CD4-positive, alpha-beta memory T cell (primary cell): ENCODE results near the gene MAPK14. TPM values are rescaled to one million over a fixed set of nuclear protein-coding genes. Genes with fewer than 3 reads are reported as not detected.
"Not testable (repeated sequence)": the region's sequence is repeated elsewhere in the genome, so short reads cannot be mapped to it uniquely, and the experiment has no call there.

Experiments used
- CTCF ChIA-PET: fragments of 350-600 bp; sonication (Branson Sonifier 250); formaldehyde crosslinking; loops from one replicate; lab custom pipeline; 2021; ENCODE audit warnings: inconsistent platforms; ENCODE audit not compliant: partially characterized antibody; lab: Charles Lee
- POLR2A ChIA-PET: fragments of 350-600 bp; sonication (Branson Sonifier 250); formaldehyde crosslinking; loops from one replicate; lab custom pipeline; 2021; ENCODE audit not compliant: partially characterized antibody; lab: Charles Lee
- DNase-seq, 5 donors: peaks; one replicate each; pipeline versions ENCODE4 v3.0.0 to v3.0.0-alpha.2; 2020 to 2022; ENCODE audit warnings: mixed read lengths in 1 of 5
- H3K27ac ChIP-seq: one replicate; pipeline ENCODE4 v1.7.0; 2013; ENCODE audit warnings: low read depth, low read length
- H3K27me3 ChIP-seq: 2 replicates; pipeline ENCODE4 v1.7.0; 2013; ENCODE audit warnings: mild to moderate bottlenecking, low read length, moderate library complexity; ENCODE audit not compliant: insufficient read depth
- H3K36me3 ChIP-seq: 2 replicates; pipeline ENCODE4 v1.7.0; 2013; ENCODE audit warnings: mild to moderate bottlenecking, low read length, moderate library complexity; ENCODE audit not compliant: insufficient read depth
- H3K4me1 ChIP-seq: 2 replicates; pipeline ENCODE4 v1.7.0; 2013; ENCODE audit warnings: mild to moderate bottlenecking, low read length, moderate library complexity; ENCODE audit not compliant: insufficient read depth
- H3K4me3 ChIP-seq, 2 donors: one replicate each; pipeline ENCODE4 v1.7.0; 2013; ENCODE audit warnings: low read length in 2 of 2, mild to moderate bottlenecking in 1 of 2
- H3K9me3 ChIP-seq, 2 donors: one replicate each; pipeline ENCODE4 v1.7.0; 2013; ENCODE audit warnings: low read length in 2 of 2, control low read depth in 1 of 2; ENCODE audit not compliant: control insufficient read depth in 1 of 2
- H3K27ac Mint-ChIP-seq, 7 donors: one replicate each; pipeline ENCODE4 v1.8.0; 2020 to 2021; ENCODE audit warnings: mixed read lengths in 7 of 7, mild to moderate bottlenecking in 6 of 7, inconsistent platforms in 3 of 7, moderate library complexity in 3 of 7
- H3K27me3 Mint-ChIP-seq, 2 donors: one replicate each; pipeline ENCODE4 v1.8.0; 2020 to 2021; ENCODE audit warnings: mixed read lengths in 2 of 2
- H3K36me3 Mint-ChIP-seq, 2 donors: one replicate each; pipeline ENCODE4 v1.8.0; 2020 to 2021; ENCODE audit warnings: mixed read lengths in 2 of 2, inconsistent platforms in 1 of 2, mild to moderate bottlenecking in 1 of 2
- H3K4me1 Mint-ChIP-seq, 4 donors: one replicate each; pipeline ENCODE4 v1.8.0; 2020 to 2021; ENCODE audit warnings: mixed read lengths in 4 of 4, mild to moderate bottlenecking in 1 of 4
- H3K4me3 Mint-ChIP-seq, 8 donors: one replicate each; pipeline ENCODE4 v1.8.0; 2020 to 2021; ENCODE audit warnings: mixed read lengths in 8 of 8, mild to moderate bottlenecking in 7 of 8, moderate library complexity in 6 of 8, inconsistent platforms in 3 of 8
- H3K9me3 Mint-ChIP-seq, 8 donors: one replicate each; pipeline ENCODE4 v1.8.0; 2020 to 2021; ENCODE audit warnings: mixed read lengths in 8 of 8, mild to moderate bottlenecking in 5 of 8, inconsistent platforms in 3 of 8, moderate library complexity in 1 of 8
- intact Hi-C: fragments of 100-400 bp; cut with micrococcal nuclease; formaldehyde crosslinking; loops from one replicate; pipeline ENCODE4 v1.15.1; 2023
- polyA plus RNA-seq, 2 donors: library from polyadenylated mRNA; unstranded; fragments of 300-500 nt; fragmentation: Illumina TruSeq; gene quantifications; one replicate each; pipeline ENCODE4 v1.2.3, GENCODE V29; 2021
- total RNA-seq, 2 experiments: library from RNA; stranded (reverse); gene quantifications; one replicate each; pipeline ENCODE4 v1.2.3, GENCODE V29; 2021

Gene MAPK14
- total and polyA plus RNA-seq, 4 experiments from 2014 or later, result 38.5 to 64.3 (median 53.8) TPM

DNA sequence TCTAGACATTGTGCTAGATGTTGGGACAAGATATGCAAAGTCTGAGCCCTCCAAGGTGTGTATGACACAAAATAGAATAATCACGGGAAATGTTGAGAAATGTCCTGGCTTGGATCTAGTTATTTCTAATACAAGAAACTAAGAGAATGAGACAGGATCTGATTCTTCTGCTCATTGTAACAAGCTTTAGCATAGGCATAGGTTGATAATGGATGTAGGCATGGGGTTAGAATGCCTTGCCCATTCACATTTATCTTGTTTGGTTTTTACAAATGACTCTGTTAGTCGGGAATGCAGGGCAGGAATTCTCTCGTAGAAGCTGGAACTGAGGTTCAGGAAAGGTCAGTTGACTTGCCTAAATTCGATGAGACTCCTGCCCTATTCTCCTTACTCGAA, 1.7 kb upstream of the MAPK14 start:
- POLR2A ChIA-PET, result interaction anchor here (1.5 to 5.6 kb wide), 4 partner anchors 71 to 177 kb away, joined by 4 to 108 read pairs (median 50); partner anchors contain the start of gene MAPK13

DNA sequence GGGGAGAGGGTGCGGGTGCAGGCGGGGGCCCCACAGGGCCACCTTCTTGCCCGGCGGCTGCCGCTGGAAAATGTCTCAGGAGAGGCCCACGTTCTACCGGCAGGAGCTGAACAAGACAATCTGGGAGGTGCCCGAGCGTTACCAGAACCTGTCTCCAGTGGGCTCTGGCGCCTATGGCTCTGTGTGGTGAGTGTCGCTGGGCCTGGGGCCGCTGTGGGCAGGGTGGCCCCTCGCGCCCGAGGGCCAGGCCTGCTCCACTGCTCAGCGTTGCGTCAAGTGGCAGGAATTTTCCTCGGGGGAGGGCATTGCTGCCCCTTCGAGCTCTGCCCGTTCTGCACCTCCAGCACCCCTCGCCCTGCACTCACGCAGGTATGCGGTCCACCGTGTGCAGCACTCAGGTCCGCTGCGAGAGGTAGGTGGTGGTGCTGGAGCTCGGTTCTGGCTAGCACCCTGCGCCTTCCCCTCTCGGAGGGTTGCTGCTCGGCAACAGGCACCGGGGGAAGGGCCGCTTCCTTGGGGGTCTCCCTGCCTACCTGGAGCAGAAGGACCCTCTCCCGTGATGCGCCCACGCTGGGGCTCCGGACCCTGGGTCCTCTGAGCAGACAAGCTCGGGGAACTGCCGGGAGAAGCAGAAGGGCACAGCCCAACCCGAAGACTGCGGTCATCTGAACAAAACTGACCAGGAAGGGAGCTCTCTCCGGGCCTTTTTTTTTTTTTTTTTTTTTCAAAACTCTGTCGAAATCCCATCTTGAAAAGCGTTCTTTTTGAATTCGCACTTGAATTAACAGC, 674 bp downstream of the MAPK14 start:
- Histone ChIP-seq H3K9me3 (no peaks in the 10 kb centered on the region), H3K27me3 (no peaks in the 10 kb centered on the region), H3K4me1 (peaks cover 46% of the 10 kb centered on the region), H3K4me3 (peak overlapping the region; percentile 67 to 97), H3K27ac (peak overlapping the region; percentile 78), H3K36me3 (no peaks in the 10 kb centered on the region)
- H3K9me3 Mint-ChIP-seq, result no peaks in the 10 kb centered on the region
- peaks cover 25 to 53% (median 39%) of the 10 kb centered on the region in 4 donors for H3K4me1 Mint-ChIP-seq
- H3K27ac Mint-ChIP-seq, result peak overlapping the region; percentile 88 to 96 (median 92)
- intact Hi-C loops, result loop anchor here (5.0 kb wide), 1 partner anchor 49 kb away; no protein-coding TSS in a partner anchor
- H3K4me3 Mint-ChIP-seq, result peak overlapping the region; percentile 86 to 97 (median 95)
- H3K27me3 Mint-ChIP-seq, result peaks cover 12 to 13% of the 10 kb centered on the region in 2 donors
- DNase-seq, result peak in 2 of 5 donors; percentile 33 to 71
- POLR2A ChIA-PET, result interaction anchor here (0.5 to 5.6 kb wide), 26 partner anchors 10 to 566 kb away, joined by 3 to 108 read pairs (median 4); partner anchors contain the start of genes BRPF3, MAPK13, SRPK1 and SRSF3
- CTCF ChIA-PET, result interaction anchor here (0.6 to 5.0 kb wide), 29 partner anchors 14 to 590 kb away, joined by 3 to 144 read pairs (median 5); no protein-coding TSS in a partner anchor
- H3K36me3 Mint-ChIP-seq, result peaks cover 0 to 5% of the 10 kb centered on the region in 2 donors

More for the DNA sequence above, 1.7 kb upstream of the MAPK14 start:
- intact Hi-C loops, result loop anchor here (2.0 to 5.0 kb wide), 2 partner anchors 51 to 105 kb away; partner anchors contain the start of gene SRPK1
- Histone ChIP-seq H3K27me3 (no peaks in the 10 kb centered on the region), H3K9me3 (no peaks in the 10 kb centered on the region), H3K4me1 (peaks cover 24% of the 10 kb centered on the region), H3K27ac (no peak overlapping the region), H3K4me3 (no peak overlapping the region), H3K36me3 (no peaks in the 10 kb centered on the region)
- no peak overlapping the region for H3K4me3 Mint-ChIP-seq
- H3K27me3 Mint-ChIP-seq, result peaks cover 16% of the 10 kb centered on the region in 2 donors
- peaks cover 0 to 5% of the 10 kb centered on the region in 2 donors for H3K36me3 Mint-ChIP-seq
- CTCF ChIA-PET, result interaction anchor here (1.0 to 5.0 kb wide), 6 partner anchors 11 to 334 kb away, joined by 3 to 144 read pairs (median 14); no protein-coding TSS in a partner anchor
- no peak for DNase-seq
- H3K27ac Mint-ChIP-seq, result peak overlapping the region in 2 of 7 donors; percentile 21 to 54
- peaks cover 11 to 31% (median 20%) of the 10 kb centered on the region in 4 donors for H3K4me1 Mint-ChIP-seq
- no peaks in the 10 kb centered on the region for H3K9me3 Mint-ChIP-seq

DNA sequence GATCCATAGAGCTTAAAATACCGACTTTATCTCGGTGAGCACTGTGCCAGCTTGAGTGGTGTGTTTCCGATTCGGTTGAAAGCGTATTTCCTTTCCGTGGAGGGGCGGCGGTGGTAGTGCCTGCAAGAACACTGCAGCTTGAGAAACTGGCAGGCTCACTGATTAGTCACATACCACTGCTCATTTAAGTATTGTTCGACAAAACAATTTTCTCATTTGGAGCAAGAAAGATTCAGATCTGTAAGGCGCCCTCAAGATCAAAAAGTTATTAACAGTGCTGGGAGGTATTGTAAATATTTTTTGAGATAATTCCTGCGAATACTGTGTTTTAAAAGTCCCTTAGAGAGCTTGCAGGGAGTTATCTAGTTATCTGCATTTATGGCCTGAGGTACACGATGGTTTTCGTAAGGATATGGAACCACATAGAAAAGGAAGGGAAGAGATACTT, 1.3 kb downstream of the MAPK14 start:
- Histone ChIP-seq H3K9me3 (no peaks in the 10 kb centered on the region), H3K4me3 (peak overlapping the region; percentile 67 to 97), H3K36me3 (no peaks in the 10 kb centered on the region), H3K4me1 (peaks cover 53% of the 10 kb centered on the region), H3K27ac (peak overlapping the region; percentile 78), H3K27me3 (no peaks in the 10 kb centered on the region)
- POLR2A ChIA-PET, result interaction anchor here (0.5 to 5.6 kb wide), 20 partner anchors 9 to 352 kb away, joined by 3 to 108 read pairs (median 6); partner anchors contain the start of genes BRPF3, MAPK13 and SRPK1
- peak overlapping the region; percentile 88 to 96 (median 92) for H3K27ac Mint-ChIP-seq
- peak overlapping the region; percentile 86 to 97 (median 95) for H3K4me3 Mint-ChIP-seq
- CTCF ChIA-PET, result interaction anchor here (0.6 to 5.0 kb wide), 23 partner anchors 16 to 332 kb away, joined by 3 to 144 read pairs (median 5); no protein-coding TSS in a partner anchor
- H3K4me1 Mint-ChIP-seq, result peaks cover 30 to 56% (median 44%) of the 10 kb centered on the region in 4 donors
- H3K27me3 Mint-ChIP-seq, result peaks cover 8 to 9% of the 10 kb centered on the region in 2 donors
- no peaks in the 10 kb centered on the region for H3K9me3 Mint-ChIP-seq
- DNase-seq, result peak; percentile 56 to 86 (median 63)
- intact Hi-C loops, result loop anchor here (5.0 kb wide), 1 partner anchor 48 kb away; no protein-coding TSS in a partner anchor
- H3K36me3 Mint-ChIP-seq, result peaks cover 0 to 5% of the 10 kb centered on the region in 2 donors

DNA sequence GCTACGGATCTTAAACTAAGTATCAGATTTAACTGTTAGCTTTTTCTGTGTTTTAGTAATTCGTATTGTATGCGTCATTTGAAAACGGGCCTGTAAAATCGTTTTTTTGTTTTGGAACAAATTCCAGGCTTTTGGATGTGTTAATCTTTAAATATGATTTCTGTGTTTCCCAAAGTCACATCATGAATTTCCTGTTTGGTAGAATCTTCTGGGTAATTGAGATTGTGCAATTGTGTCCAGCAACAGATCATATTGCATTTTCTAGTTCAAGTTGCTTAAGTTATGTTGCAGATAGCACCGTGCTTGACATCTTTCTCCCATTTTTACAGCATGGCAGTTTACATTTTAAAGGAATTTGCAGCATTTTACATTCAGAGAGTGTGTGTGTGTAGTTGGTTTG, 1.9 kb downstream of the MAPK14 start:
- intact Hi-C loops, result loop anchor here (5.0 kb wide), 1 partner anchor 48 kb away; no protein-coding TSS in a partner anchor
- Histone ChIP-seq H3K9me3 (no peaks in the 10 kb centered on the region), H3K27ac (peak overlapping the region; percentile 78), H3K36me3 (no peaks in the 10 kb centered on the region), H3K4me3 (peak overlapping the region; percentile 67 to 97), H3K4me1 (peaks cover 58% of the 10 kb centered on the region), H3K27me3 (no peaks in the 10 kb centered on the region)
- Mint-ChIP-seq H3K27me3 (peaks cover 5 to 7% of the 10 kb centered on the region in 2 donors), H3K27ac (peak overlapping the region in 6 of 7 donors; percentile 56 to 95 (median 90)), H3K4me1 (peaks cover 32 to 62% (median 48%) of the 10 kb centered on the region in 4 donors), H3K4me3 (peak overlapping the region; percentile 86 to 97 (median 95)), H3K36me3 (peaks cover 0 to 5% of the 10 kb centered on the region in 2 donors), H3K9me3 (no peaks in the 10 kb centered on the region)
- ChIA-PET POLR2A (interaction anchor here (0.9 to 5.6 kb wide), 12 partner anchors 9 to 175 kb away, joined by 3 to 108 read pairs (median 10); partner anchors contain the start of genes BRPF3 and SRPK1), CTCF (interaction anchor here (1.2 to 5.0 kb wide), 8 partner anchors 66 to 331 kb away, joined by 3 to 144 read pairs (median 8); no protein-coding TSS in a partner anchor)
- DNase-seq, result no peak

DNA sequence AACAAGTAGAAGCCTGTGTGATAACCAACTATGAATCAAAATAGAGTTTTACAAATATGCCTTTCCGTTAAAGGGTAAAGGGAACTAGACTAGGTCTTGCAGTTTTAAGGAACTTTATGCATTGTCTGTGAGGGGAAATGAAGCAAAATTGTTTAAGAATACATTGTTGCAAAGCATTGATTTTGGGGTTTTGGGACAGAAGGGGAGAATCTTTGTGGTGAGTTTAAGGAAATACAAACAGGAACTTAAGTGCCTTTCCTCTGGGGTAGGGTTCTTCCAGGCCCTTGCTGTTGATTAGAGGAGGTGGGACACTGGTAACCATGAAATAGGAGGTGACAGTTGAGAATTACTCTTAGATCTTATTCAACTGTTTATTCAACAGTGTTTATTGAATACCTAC, 4.7 kb downstream of the MAPK14 start:
- no peak for DNase-seq
- Mint-ChIP-seq H3K9me3 (no peaks in the 10 kb centered on the region), H3K27me3 (peaks cover 0 to 3% of the 10 kb centered on the region in 2 donors), H3K4me1 (peaks cover 44 to 78% (median 60%) of the 10 kb centered on the region in 4 donors), H3K4me3 (peak overlapping the region; percentile 12 to 73 (median 57)), H3K27ac (peak overlapping the region in 4 of 7 donors; percentile 3 to 64 (median 20)), H3K36me3 (peaks cover 0 to 7% of the 10 kb centered on the region in 2 donors)
- H3K4me3 ChIP-seq, result no peak overlapping the region
- ChIA-PET CTCF (interaction anchor here (0.8 to 2.6 kb wide), 2 partner anchors 63 to 99 kb away, joined by 3 to 11 read pairs; no protein-coding TSS in a partner anchor), POLR2A (no interaction called here)
- H3K27me3 ChIP-seq, result no peaks in the 10 kb centered on the region
- H3K36me3 ChIP-seq, result no peaks in the 10 kb centered on the region
- H3K9me3 ChIP-seq, result no peaks in the 10 kb centered on the region
- intact Hi-C loops, result no loop called here
- H3K4me1 ChIP-seq, result peaks cover 71% of the 10 kb centered on the region
- no peak overlapping the region for H3K27ac ChIP-seq

DNA sequence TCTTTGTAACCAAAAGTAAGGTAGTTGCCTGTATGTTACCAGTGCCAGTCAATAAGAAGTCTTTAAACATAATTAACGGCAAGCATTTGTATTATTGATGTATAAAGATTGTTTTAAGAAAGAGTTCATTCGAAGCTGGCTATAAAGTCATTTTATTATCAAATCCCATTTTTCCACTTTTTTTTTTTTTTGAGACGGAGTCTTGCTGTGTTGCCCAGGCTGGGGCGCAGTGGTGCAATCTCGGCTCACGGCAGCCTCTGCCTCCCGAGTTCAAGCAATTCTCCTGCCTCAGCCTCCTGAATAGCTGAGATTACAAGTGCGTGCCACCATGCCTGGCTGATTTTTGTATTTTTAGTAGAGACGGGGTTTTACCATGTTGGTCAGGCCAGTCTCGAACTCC, 5.5 kb downstream of the MAPK14 start:
- ChIA-PET POLR2A (interaction anchor here (1.3 kb wide), 1 partner anchor 10 kb away, joined by 3 read pairs; no protein-coding TSS in a partner anchor), CTCF (interaction anchor here (0.7 to 2.6 kb wide), 3 partner anchors 62 to 98 kb away, joined by 3 to 11 read pairs (median 3); no protein-coding TSS in a partner anchor)
- H3K27ac ChIP-seq, H3K4me3 ChIP-seq, H3K9me3 Mint-ChIP-seq, DNase-seq, intact Hi-C loops, H3K36me3 Mint-ChIP-seq, H3K27me3 ChIP-seq, H3K9me3 ChIP-seq, H3K36me3 ChIP-seq, H3K27me3 Mint-ChIP-seq: not testable (repeated sequence)
- H3K27ac Mint-ChIP-seq, result peak overlapping the region in 1 of 7 donors; percentile 77
- H3K4me1 Mint-ChIP-seq, result peaks cover 50 to 82% (median 66%) of the 10 kb centered on the region in 4 donors
- H3K4me3 Mint-ChIP-seq, result peak overlapping the region in 4 of 8 donors; percentile 26 to 58 (median 38)
- H3K4me1 ChIP-seq, result peaks cover 80% of the 10 kb centered on the region
